IMR-90 (cell line): ENCODE results near the gene TMEM52B.

Experiments used
- CEBPB ChIP-seq: IDR thresholded peaks from 2 replicates; pipeline ENCODE4 v1.6.1; 2012; ENCODE audit warnings: low read depth, low read length, improper control_type of control experiment
- CHD1 ChIP-seq: IDR thresholded peaks from 2 replicates; pipeline ENCODE4 v1.6.1; 2012; ENCODE audit warnings: low read depth, low read length, improper control_type of control experiment
- FOS ChIP-seq: fragments of 150-350 bp; IDR thresholded peaks from 2 replicates; pipeline ENCODE4 v1.6.1; 2016; ENCODE audit warnings: low read depth, low read length
- MAFK ChIP-seq: IDR thresholded peaks from 2 replicates; pipeline ENCODE4 v1.6.1; 2012; ENCODE audit warnings: low read depth, low read length, improper control_type of control experiment
- MXI1 ChIP-seq: IDR thresholded peaks from 2 replicates; pipeline ENCODE4 v1.6.1; 2012; ENCODE audit warnings: low read depth, mild to moderate bottlenecking, low read length, moderate library complexity, borderline replicate concordance
- NFE2L2 ChIP-seq: fragments of 150-350 bp; IDR thresholded peaks from 2 replicates; pipeline ENCODE4 v1.6.1; 2016; ENCODE audit warnings: low read depth, mild to moderate bottlenecking, low read length
- POLR2A ChIP-seq: IDR thresholded peaks from 2 replicates; pipeline ENCODE4 v1.6.1; 2012; ENCODE audit warnings: mild to moderate bottlenecking, low read depth, low read length
- RAD21 ChIP-seq: IDR thresholded peaks from 2 replicates; pipeline ENCODE4 v1.6.1; 2012; ENCODE audit warnings: low read length, improper control_type of control experiment
- TF ChIP-seq, protein P1 (sequence below): conservative IDR thresholded peaks from 2 replicates; pipeline ENCODE4 v1.5.1; 2012; ENCODE audit warnings: mild to moderate bottlenecking, low read depth, low read length, improper control_type of control experiment
- TF ChIP-seq, protein P2 (sequence below): fragments of 150-350 bp; IDR thresholded peaks from 2 replicates; pipeline ENCODE4 v1.6.1; 2017; ENCODE audit warnings: mild to moderate bottlenecking, antibody characterized with exemption, low read length, low read depth

DNA sequence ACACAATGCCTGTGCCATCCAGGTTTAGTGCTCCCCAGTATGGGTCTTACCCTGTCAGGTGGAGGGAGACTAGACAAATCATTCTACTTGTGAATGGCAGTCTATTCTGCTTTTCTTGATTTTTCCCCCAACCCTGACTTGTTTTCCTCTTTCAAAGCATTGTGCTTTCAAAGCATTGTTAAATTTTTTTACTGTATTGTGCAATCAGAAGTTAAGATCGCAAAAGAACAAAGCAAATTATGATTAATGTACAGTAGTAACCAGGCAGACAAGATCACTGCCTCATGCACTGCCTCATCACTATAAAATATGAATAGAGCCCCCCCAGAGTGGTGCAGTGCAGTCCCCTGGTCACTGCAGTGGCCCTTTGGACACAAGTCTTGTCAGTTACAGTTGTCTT, 47.9 kb downstream of the TMEM52B start:
- TF ChIP-seq, protein P1, sequence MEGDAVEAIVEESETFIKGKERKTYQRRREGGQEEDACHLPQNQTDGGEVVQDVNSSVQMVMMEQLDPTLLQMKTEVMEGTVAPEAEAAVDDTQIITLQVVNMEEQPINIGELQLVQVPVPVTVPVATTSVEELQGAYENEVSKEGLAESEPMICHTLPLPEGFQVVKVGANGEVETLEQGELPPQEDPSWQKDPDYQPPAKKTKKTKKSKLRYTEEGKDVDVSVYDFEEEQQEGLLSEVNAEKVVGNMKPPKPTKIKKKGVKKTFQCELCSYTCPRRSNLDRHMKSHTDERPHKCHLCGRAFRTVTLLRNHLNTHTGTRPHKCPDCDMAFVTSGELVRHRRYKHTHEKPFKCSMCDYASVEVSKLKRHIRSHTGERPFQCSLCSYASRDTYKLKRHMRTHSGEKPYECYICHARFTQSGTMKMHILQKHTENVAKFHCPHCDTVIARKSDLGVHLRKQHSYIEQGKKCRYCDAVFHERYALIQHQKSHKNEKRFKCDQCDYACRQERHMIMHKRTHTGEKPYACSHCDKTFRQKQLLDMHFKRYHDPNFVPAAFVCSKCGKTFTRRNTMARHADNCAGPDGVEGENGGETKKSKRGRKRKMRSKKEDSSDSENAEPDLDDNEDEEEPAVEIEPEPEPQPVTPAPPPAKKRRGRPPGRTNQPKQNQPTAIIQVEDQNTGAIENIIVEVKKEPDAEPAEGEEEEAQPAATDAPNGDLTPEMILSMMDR, result no peak
- TF ChIP-seq POLR2A (no peak), NFE2L2 (no peak), MAFK (no peak), CHD1 (no peak), MXI1 (no peak), FOS (no peak), CEBPB (peak; percentile 80), RAD21 (no peak)
- TF ChIP-seq, protein P2, sequence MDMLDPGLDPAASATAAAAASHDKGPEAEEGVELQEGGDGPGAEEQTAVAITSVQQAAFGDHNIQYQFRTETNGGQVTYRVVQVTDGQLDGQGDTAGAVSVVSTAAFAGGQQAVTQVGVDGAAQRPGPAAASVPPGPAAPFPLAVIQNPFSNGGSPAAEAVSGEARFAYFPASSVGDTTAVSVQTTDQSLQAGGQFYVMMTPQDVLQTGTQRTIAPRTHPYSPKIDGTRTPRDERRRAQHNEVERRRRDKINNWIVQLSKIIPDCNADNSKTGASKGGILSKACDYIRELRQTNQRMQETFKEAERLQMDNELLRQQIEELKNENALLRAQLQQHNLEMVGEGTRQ, result no peak
